HG02678 (cell line): ENCODE measurements around the gene MZF1.
A peak's percentile ranks its signal among the peaks of the same experiment; 100 is the strongest.

Experiments
- ATAC-seq: cut with Tn5 transposase; IDR thresholded peaks from one replicate; pipeline ENCODE4 v1.9.1; 2021; ENCODE audit warnings: mild to moderate bottlenecking, moderate library complexity; ENCODE audit not compliant: unreplicated experiment

MZF1 gene

GRCh38 chr19:58515259-58515658 is 57.9 kb downstream of the MZF1 start:
- no peak for ATAC-seq

GRCh38 chr19:58514564-58515022 is 58.5 kb downstream of the MZF1 start:
- ATAC-seq: no peak

GRCh38 chr19:58513694-58514563 is 59.2 kb downstream of the MZF1 start:
- ATAC-seq: peak; percentile 80

- ATAC-seq: no peak
These were observed 59.9 kb downstream of the MZF1 start for GRCh38 chr19:58513213-58513693.
